EH (cell line): ENCODE measurements around the gene CNPY1.

Experiments used
- DNase-seq: peaks from one replicate; pipeline ENCODE4 v3.0.0-alpha.2; 2015; ENCODE audit warnings: low read depth

CNPY1 gene

DNA sequence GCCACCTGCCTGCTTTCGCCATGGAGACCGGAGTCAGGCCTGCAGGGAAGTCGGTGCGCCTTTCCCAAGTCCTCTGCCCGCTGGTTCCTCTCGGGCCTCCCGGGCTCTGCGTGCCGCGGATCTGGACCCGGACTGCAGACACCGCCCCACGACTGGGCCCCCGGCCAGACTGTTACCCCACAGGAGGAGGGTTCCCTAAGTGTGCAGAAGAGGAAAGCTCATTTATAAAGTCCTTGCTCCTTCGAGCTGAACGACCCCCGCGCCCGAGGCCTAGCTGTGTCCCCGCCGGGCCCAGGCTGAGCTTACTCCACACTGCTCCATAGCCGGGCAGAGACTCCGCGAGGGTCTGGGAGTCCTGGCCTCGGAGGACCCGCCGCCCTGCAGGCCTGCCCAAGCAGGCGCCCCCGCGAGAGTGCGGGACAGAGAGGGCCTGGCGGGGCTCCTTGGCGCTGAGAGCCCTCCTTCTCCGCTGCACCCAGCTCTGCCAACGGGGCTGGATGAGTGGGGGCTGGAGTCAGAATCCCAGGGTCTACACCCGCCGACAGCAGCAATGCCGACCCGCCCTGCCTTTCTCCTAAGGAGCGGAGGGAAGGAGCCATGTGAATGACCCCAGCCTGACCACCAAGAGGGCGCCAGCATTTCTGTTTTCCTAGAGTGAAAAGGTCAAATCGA, 80.1 kb downstream of the CNPY1 start:
- no peak for DNase-seq

DNA sequence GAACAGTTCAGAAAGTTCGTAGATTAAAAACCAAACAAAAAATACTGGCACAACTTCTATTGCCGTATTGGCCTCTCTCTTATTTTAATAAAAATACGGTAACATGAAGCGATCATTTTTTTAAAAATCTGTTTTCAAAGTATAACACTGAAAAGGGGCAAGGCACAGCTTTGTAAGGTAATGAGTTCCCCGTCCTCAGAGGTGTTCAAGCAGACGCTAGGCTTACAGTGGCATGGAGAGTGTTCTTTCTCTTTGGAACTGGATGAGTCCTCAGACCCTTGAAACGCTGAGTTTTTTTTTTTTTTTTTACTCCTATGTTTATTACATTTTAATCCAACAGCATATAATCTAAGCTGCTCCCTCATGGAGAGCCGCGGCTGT, 80.6 kb downstream of the CNPY1 start:
- DNase-seq = no peak

DNA sequence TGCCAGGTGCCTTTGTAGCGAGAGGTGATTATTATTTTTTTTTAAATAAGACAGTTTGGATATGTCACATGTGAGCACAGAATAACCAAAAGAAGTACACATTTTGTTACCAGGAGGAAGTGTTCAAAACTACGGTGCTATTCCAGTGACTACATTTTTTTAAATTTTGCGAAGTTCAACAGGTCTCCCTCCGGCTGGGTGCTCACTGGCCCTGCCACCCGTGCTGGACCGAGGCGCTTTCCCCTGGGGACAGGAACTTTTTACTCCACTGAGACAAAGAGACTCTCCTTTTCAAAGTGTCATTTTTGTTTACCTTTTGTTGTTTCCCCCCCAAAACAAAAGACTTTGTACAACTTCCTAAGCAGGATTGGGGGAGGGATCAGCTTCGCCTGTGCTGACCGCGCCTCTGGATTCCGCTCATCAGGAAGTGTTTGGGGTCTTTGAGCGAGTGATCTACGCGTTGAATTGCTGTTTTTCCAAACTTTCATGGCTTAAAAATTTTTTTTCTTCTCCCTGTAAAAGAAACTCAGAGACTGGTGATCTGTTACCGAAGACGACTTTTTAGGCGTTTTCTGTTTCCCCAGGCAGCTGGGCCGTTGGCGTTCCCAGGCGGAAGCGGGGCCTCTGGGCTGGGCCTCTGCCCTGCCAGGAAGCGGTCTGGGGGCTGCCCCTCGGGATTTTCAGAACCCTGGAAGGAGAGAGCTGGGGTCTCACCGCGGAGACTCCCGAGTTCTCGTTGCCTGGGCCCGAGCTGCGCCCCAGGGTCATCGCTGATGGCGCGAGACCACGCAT, 81.2 kb downstream of the CNPY1 start:
- no peak for DNase-seq

DNA sequence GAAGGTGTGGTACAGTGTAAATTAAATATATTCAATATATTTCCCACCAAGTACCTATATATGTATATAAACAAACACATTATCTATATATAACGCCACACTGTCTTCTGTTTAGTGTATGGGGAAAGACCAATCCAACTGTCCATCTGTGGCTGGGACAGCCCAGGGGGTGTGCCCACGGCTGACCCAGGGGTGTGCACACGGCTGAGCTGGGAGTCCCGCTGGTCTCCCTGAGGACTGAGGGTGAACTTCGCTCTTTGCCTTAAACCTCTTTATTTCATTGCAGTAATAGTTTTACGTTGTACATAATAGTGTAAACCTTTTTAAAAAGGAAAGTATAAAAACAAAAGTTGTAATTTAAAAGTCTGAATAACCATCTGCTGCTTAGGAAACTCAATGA, 82.2 kb downstream of the CNPY1 start:
- no peak for DNase-seq

DNA sequence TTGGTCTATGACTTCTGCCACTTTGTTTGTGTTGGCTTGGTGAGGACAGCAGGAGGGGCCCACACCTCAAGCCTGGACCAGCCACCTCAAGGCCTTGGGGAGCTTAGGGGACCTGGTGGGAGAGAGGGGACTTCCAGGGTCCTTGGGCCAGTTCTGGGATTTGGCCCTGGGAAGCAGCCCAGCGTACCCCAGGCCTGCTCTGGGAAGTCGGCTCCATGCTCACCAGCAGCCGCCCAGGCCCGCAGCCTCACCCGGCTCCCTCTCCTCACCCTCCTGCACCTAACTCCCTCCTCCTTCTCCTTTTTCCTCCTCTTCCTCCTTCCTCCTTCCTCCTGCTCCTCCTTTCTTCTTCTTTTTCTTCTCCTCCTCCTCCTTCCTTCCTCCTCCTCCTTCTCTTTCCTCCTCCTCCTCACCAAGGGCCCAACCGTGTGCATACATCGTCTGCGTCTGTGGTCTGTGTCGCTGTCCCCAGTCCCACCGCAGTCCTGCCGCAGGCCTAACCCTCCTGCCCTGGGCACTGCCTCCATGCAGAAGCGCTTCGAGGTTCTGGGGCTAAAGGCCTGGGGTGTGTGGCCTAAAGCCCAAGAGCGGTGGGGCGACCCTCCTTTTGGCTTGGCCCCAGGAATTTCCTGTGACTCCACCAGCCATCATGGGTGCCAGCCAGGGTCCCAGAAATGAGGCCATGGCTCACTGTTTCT, 83.1 kb downstream of the CNPY1 start:
- no peak for DNase-seq

DNA sequence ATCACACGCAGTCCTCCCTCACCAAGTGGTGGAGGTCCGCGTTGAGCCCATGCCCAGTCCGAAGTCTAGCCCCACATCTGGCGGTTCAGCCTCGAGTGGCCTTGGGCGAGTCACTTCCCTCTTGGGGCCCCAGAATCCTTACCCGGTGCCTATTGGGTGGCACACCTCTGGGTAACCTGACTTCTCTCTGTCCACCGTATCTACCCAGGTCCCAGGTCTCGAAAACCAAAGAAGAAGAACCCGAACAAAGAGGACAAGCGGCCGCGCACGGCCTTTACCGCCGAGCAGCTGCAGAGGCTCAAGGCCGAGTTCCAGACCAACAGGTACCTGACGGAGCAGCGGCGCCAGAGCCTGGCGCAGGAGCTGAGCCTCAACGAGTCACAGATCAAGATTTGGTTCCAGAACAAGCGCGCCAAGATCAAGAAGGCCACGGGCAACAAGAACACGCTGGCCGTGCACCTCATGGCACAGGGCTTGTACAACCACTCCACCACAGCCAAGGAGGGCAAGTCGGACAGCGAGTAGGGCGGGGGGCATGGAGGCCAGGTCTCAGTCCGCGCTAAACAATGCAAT, 84.1 kb downstream of the CNPY1 start:
- no peak for DNase-seq

DNA sequence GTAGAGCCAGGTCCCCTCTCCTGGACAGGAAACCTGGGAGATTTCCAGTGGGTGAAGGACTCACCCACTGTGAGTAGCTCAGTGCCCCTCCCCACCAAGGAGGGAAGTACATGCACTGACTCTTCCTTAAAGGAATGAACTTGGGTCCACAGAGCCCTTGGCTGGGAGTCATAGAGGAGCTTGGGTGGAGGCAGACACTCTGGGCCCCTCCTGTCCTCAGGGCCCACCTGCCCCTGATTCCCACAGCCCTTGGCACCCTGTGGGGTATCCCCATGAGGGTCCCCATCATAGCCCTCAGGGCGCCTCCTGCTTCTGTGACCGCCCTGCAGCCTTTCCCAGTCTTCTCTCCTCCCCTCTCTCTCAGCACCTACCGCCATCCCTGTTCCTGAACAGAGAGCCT, 84.7 kb downstream of the CNPY1 start:
- DNase-seq = no peak

DNA sequence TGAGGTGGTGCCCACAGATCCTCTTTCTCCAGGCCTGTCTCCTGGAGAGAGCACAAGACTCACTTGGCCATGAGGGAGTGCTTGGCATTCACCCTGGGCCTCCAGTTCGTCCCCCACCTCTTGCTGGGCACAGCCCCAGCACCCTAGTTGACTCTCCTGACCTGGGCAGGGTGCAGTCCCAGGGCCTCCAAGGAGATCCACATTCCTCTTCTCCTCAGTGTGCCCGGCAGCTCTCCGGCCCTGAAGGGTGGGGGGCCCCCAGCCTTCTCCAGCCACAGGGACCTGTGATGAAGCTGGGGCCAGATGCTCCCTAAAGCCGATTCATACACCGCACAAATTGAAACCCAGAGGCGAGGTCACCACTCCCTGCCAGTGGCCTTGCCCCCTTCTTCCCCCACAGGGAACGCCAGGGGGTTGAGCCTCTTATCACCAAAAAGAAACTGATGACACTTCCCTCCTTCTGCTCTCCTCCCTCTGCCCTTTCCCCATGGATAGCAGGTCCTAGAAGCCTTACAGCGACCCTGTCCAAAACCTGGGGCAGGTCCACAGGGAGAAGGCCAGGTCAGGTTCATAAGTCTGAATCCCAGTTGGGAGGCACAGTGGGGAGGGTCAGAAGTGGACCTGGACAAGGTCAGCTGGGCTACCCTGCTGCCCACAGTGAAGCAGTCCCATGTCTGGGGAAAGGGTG, 85.3 kb downstream of the CNPY1 start:
- no peak for DNase-seq

DNA sequence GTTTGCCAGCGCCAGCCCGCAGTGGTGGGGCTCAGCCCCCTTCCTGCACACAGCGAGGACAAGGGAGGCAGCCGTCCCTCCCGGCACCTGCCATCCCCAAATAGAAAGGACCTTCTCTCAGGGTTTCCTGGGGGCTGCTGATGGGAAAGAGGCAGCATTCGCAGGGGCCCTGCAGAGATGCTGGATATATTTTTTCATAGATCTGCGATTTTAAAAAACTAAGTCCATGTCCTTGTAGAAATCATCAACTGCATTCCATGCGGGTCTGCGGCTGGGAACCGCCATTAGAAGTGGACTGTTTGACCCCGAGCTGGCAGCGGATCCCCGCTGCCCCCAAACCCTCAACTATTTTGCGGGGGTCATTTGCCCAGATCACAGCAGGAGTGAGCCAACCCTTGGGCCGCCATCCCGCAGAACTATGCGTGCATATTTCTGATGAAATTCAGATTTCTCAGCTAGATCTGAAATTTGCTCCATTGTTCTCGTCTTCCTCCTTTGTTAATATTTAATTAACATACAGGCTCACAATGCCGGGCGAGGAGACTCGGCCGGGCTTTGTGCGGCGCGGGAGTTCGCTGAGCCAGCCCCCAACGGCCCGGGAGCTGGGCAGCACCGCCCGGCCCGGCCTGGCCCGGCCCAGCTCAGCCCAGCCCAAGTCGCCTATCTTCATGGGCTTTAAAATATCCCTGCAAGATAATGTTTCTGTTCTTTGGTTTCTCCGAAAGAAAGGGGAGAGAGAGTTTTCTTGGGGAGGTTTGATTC, 86.5 kb downstream of the CNPY1 start:
- no peak for DNase-seq

DNA sequence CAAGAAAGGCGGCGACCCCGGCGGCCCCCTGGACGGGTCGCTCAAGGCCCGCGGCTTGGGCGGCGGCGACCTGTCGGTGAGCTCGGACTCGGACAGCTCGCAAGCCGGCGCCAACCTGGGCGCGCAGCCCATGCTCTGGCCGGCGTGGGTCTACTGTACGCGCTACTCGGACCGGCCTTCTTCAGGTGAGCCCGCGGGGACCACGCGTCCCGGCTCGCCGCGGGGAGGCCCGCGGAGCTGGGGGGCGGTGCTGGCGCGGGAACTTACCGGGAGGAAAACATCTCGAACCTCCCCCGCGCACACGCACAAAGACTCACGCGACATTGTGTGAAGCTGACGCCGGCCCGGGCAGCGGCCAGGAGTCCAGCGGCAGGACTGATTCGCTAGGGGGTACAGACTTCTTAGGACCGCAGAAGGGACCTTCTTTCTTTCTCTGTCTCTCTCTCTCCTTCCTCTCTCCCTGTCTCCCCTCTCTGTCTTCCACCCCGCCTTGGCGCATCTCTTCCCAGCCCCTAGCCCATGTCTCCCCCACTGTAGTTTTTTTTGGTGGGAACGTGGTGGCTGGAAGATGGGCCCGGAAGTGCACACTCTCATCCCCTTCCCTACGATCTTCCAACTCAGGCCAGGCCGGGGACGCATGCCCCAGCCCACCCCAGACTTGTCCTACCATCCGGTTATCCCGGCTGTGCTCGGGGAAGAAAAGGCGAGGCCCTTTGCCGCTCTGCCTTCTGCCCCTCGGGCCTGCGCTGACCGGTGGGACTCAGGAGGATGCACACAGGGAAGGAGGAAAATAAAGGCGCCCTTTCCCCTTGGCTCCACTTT, 87.3 kb downstream of the CNPY1 start:
- DNase-seq = no peak

DNA sequence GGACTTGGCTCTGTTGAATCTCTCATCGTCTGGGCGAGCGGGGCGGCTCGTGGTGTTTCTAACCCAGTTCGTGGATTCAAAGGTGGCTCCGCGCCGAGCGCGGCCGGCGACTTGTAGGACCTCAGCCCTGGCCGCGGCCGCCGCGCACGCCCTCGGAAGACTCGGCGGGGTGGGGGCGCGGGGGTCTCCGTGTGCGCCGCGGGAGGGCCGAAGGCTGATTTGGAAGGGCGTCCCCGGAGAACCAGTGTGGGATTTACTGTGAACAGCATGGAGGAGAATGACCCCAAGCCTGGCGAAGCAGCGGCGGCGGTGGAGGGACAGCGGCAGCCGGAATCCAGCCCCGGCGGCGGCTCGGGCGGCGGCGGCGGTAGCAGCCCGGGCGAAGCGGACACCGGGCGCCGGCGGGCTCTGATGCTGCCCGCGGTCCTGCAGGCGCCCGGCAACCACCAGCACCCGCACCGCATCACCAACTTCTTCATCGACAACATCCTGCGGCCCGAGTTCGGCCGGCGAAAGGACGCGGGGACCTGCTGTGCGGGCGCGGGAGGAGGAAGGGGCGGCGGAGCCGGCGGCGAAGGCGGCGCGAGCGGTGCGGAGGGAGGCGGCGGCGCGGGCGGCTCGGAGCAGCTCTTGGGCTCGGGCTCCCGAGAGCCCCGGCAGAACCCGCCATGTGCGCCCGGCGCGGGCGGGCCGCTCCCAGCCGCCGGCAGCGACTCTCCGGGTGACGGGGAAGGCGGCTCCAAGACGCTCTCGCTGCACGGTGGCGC, 88.1 kb downstream of the CNPY1 start, which contains the start of gene EN2:
TSS of gene EN2 (plus strand) at position 19 of the 767 bp plus-strand sequence. CDS start at position 268, 249 bp downstream.
- DNase-seq = no peak

DNA sequence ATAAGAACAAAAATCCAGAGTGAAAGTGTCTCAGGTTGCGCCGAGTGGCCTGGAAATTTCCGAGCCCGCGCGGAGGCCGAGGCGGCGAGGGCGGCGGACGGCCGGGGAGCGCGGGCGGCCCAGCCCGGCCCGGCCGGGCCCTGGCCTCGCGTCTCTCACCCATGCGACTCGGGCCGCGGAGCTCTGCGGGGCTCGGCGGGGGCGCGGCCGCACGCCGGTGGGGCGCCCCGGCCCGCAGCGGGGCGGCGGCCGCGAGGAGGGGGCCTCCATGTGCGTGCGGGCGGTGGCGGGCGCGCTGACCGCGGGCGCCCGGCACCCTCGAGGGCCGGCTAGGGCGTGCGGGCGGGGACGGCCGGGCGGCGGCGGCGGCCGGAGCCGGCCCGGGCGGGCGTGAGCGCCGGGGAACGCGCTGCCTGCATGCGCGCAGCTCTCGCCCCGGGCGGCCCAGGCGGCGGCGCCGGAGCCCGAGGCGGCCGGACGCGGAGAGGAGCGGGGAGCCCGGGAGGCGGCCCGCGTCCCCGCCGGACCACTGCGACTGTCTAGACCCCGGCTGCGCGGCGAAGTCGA, 88.7 kb downstream of the CNPY1 start:
- DNase-seq = no peak

DNA sequence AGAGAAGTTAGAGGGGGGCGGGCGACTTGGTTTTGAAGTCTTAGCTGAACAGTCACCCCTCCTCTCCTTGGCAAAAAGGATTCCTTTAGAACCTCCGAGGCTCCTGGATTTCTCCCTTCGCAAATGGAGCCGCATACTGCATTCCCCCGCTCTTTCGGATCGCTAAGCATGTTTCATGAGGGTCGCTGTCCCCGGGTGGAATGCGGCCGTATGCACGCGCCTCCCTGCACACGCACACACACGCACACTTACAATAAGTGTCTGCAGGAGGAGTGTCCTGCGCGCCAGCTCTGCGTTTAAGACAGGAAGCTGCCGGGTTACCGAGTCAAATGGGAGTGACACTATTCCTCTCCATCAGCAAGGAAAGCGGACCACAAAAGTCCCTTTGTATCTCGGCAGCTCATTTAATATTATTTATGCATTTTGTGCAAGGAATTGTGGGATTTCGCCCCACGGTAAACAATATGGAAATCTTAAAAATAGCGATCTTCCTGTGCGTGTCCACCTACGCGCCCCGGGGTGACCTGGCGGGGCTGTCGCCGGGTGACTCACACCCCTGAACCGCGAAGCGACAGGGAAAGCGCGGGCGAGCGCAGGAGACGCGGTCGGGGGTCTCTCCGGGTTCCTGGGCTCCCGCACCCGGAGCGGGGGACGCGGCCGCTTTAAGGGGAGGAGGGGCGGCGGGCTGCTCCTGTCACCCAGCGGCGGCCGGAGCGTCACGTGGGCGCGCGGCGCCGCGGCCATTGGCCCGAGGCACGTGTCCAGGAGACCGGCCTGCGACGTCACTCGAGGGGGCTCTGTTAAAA, 89.4 kb downstream of the CNPY1 start:
- peak; percentile 34 for DNase-seq

DNA sequence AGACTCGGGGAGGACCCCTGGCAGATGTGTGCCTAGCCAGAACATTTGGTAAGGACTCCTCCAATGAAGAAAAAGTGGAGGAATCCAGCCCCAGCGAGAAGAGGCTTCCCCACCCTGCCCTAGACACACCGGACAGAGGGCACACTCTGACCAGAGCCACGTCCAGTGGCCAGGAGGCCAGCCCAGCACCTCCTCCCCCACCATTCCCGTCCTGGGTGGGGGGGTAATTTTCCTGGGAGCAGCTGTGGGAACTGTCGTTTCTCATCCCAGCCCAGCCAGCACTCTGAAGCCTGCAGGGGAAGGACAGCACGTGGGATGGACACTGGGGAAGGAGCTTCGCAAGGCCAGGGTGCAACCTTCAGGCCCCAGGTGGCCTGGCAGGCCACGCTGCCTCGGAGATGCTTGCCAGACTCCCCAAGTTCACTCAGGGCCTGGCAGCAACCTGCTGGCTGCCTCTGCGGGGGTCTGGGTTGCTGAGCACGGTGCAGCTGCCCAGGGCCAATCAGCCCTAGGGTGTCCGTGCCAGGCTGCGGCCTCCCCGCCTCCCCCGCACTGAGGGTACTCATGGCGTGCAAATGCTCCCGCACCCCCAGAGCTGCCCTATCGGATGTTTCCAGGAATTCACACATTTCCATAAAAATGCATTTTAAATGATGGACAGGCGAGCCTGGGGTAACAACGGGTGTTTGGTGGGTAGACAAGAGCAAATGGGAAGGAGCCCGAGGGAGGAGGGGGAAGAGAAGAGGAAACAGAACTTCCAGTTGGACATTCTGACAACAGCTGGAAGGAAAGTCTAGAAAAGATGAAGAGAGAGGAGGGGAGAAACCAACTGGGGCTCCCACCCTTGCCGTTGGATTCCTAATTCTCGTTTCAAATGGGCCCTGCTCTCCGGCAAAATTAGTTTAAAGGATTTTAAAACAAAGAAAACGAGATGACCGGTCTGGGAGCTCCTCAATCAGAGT, 90.3 kb downstream of the CNPY1 start:
- DNase-seq = no peak

DNA sequence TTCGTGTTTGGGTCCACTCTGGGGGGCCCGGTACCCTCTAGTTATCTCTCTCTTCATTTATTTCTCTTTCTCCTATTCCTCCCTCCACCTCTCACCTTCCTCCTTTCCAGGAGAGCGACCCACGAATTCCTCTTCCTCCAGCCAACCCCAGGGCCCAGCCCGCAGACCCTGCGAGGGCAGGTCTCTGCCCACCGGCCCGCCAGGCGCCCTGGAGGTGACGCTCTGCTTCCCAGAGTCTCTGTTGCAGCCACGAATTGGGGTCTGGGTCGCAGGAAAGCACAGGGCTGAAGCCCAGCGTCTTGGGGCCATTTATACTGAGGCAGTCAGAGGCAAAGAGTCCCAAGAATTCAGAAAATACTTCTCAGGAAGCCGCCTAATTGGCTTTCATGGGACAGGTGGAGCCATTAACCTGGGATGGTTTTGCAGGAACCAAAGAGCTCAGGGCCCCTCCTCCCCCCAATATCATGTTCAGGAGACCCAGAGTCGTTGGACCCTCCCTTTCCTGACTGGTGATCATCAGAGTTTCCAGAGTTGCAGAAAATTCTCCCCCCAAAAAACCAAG, 91.1 kb downstream of the CNPY1 start:
- no peak for DNase-seq

DNA sequence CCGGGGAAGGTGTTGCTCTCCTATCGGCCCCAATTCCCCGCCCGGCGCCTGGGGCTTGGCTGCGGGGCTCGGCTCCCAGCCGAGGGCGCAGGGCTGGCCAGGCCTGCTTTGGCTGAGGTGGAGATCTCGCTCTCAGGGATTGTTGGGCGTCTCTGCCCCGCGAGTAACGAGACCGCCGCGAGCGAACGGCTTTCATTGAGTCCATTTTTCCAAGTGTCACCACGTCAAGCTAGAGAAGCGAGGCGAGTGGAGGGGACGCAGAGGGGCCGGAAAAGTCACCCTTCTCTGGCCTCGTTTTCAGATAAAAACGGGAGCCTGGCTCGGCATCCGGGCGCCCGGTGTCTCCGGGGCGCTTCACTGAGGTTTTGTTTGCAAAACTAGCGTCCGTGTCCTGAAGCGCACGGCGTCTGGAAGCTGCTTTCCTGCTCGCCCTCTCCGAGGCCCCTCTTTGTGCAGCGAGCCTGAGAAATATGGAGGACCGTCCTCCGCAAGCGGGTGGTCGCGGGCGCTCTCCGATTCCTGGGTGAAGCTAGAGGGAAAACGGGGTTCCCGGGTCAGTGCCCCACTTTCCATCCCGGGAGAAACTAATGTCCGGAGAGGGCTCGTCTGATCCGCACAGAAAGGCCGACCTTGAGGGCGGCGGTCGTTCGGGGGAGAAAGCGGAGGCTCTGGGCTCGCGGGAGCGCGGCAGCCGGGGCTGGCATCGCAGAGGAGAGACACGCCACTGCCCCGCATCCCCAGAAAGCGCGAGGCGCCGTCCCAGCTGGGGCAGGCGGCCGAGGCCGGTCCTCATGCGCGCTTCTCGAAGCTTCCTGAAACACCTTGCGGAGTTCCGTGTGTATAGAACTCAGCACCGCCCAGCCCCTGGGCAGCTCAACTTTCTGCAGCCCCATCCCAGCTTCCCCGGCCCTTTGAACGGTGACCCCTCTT, 91.9 kb downstream of the CNPY1 start:
- no peak for DNase-seq
